ENCODE results near the gene HMOX2.

Gene HMOX2

DNA sequence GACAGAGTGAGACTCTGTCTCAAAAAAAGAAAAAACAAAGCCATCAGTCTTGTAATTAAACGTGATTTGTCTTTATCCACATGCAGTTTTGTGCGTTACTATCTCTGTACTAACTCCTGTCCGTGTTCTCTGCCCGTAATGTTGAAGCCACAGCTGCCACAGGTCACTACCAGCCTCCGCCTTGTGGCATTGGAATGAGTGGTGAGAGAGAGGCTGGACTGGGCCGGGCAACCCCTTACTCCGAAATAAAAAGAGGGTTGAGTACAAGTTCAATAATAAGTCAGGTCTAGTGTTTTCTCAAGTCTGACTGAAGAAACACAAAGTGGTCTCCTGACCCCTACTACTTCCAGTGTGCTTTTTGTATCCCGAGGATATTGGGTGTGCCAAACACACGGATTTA lies 45.2 kb upstream of the HMOX2 start:
- Histone ChIP-seq H3K4me2 (ENCODE audit: low read depth, low read length, poor library complexity, severe bottlenecking) (no peak overlapping the region), H2AFZ (ENCODE audit: low read depth, low read length, severe bottlenecking) (no peak overlapping the region), H3K9me2 (replicated peaks; ENCODE audit: insufficient read depth, low read length) (no peaks in the 10 kb centered on the region), H3K9me3 (ENCODE audit: insufficient read depth, low read length) (no peaks in the 10 kb centered on the region), H3K36me3 (ENCODE audit: low read length) (peaks cover 17% of the 10 kb centered on the region), H4K20me1 (ENCODE audit: low read depth, low read length) (no peaks in the 10 kb centered on the region), H3K79me2 (ENCODE audit: insufficient read depth, low read length) (peaks cover 81% of the 10 kb centered on the region), H3K9ac (ENCODE audit: low read length) (no peak overlapping the region), H3K27me3 (ENCODE audit: low read length) (no peaks in the 10 kb centered on the region), H3F3A (ENCODE audit: insufficient read depth) (no peaks in the 10 kb centered on the region), H3K27ac (ENCODE audit: low read depth, low read length) (no peak overlapping the region), H3K4me3 (ENCODE audit: insufficient read depth, low read length, poor library complexity, severe bottlenecking) (no peak overlapping the region)
- no peak for TF ChIP-seq EZH2phosphoT487 (conservative IDR thresholded peaks at IDR 0.05; ENCODE audit: low read length)
- TF ChIP-seq, protein P1, sequence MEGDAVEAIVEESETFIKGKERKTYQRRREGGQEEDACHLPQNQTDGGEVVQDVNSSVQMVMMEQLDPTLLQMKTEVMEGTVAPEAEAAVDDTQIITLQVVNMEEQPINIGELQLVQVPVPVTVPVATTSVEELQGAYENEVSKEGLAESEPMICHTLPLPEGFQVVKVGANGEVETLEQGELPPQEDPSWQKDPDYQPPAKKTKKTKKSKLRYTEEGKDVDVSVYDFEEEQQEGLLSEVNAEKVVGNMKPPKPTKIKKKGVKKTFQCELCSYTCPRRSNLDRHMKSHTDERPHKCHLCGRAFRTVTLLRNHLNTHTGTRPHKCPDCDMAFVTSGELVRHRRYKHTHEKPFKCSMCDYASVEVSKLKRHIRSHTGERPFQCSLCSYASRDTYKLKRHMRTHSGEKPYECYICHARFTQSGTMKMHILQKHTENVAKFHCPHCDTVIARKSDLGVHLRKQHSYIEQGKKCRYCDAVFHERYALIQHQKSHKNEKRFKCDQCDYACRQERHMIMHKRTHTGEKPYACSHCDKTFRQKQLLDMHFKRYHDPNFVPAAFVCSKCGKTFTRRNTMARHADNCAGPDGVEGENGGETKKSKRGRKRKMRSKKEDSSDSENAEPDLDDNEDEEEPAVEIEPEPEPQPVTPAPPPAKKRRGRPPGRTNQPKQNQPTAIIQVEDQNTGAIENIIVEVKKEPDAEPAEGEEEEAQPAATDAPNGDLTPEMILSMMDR (IDR thresholded peaks at IDR 0.05; ENCODE audit: insufficient read depth, low read length, poor library complexity, severe bottlenecking): no peak

DNA sequence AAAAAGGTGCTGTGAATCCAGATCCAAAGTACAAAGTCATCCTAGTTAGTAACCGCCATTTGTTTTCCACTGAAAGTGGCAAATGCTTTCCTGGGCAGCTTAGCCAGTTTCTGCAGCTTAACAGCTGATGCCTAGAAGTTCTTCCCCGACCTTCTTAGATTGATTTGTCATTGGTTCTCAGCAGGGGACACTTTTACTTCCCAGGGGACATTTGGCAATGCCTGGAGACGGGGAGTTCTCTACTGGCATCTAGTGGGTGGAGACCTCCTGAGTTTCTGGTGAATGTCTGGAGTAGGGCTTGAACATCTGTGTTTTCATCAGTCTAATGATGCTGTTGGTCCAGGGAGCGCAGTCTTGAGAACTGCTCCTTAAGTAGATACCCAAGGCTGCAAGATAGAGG lies 43.0 kb upstream of the HMOX2 start:
- Histone ChIP-seq H3F3A (ENCODE audit: insufficient read depth) (no peaks in the 10 kb centered on the region), H3K9me3 (ENCODE audit: insufficient read depth, low read length) (no peaks in the 10 kb centered on the region), H4K20me1 (ENCODE audit: low read depth, low read length) (no peaks in the 10 kb centered on the region), H2AFZ (ENCODE audit: low read depth, low read length, severe bottlenecking) (no peak overlapping the region), H3K9ac (ENCODE audit: low read length) (no peak overlapping the region), H3K27me3 (ENCODE audit: low read length) (no peaks in the 10 kb centered on the region), H3K36me3 (ENCODE audit: low read length) (peaks cover 23% of the 10 kb centered on the region), H3K79me2 (ENCODE audit: insufficient read depth, low read length) (peaks cover 61% of the 10 kb centered on the region), H3K27ac (ENCODE audit: low read depth, low read length) (no peak overlapping the region), H3K9me2 (replicated peaks; ENCODE audit: insufficient read depth, low read length) (no peaks in the 10 kb centered on the region), H3K4me3 (ENCODE audit: insufficient read depth, low read length, poor library complexity, severe bottlenecking) (no peak overlapping the region), H3K4me2 (ENCODE audit: low read depth, low read length, poor library complexity, severe bottlenecking) (no peak overlapping the region)
- TF ChIP-seq, protein P1 (IDR thresholded peaks at IDR 0.05; ENCODE audit: insufficient read depth, low read length, poor library complexity, severe bottlenecking): no peak

DNA sequence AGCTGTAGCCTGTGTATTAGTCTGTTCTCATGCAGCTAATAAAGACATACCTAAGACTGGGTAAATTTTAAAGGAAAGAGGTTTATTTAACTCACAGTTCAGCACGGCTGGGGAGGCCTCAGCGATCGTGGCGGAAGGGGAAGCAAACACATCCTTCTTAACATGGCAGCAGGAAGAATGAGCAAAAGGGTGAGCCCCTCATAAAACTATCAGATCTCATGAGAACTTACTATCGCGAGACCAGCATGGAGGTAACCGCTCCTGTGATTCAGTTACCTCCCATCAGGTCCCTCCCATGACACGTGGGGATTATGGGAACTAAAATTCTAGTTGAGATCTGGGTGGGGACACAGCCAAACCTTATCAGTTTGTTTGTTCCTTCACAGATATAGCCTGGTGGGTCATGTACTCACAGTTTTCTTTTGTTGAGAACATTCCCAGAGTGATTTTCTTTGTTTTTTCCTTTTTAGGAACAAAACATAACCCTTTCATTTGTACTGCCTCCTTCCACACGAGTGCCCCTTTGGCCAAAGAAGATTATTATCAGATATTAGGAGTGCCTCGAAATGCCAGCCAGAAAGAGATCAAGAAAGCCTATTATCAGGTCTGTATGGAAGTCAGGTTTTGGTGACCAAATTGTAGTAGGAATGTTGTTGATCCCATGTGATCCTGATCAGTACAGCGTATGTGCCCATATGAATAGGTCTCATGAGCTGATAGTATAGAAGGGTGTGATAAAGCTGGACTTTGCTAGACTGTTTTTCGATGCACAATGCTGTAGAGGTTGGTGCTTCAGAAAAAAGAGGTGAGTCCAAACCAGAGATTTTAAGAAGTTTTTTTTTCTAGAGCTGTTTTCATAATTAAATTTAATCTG lies 42.0 kb upstream of the HMOX2 start:
- H4K20me1 ChIP-seq (ENCODE audit: low read depth, low read length): no peaks in the 10 kb centered on the region
- no peaks in the 10 kb centered on the region for H3K9me3 ChIP-seq (ENCODE audit: insufficient read depth, low read length)
- no peak overlapping the region for H2AFZ ChIP-seq (ENCODE audit: low read depth, low read length, severe bottlenecking)
- H3K36me3 ChIP-seq (ENCODE audit: low read length): peaks cover 24% of the 10 kb centered on the region
- H3F3A ChIP-seq (ENCODE audit: insufficient read depth): no peaks in the 10 kb centered on the region
- H3K27me3 ChIP-seq (ENCODE audit: low read length): no peaks in the 10 kb centered on the region
- TF ChIP-seq, protein P1 (IDR thresholded peaks at IDR 0.05; ENCODE audit: insufficient read depth, low read length, poor library complexity, severe bottlenecking): no peak
- TF ChIP-seq EZH2phosphoT487 (conservative IDR thresholded peaks at IDR 0.05; ENCODE audit: low read length): no peak
- H3K9ac ChIP-seq (ENCODE audit: low read length): no peak overlapping the region
- no peak overlapping the region for H3K27ac ChIP-seq (ENCODE audit: low read depth, low read length)
- H3K4me2 ChIP-seq (ENCODE audit: low read depth, low read length, poor library complexity, severe bottlenecking): no peak overlapping the region
- H3K4me3 ChIP-seq (ENCODE audit: insufficient read depth, low read length, poor library complexity, severe bottlenecking): no peak overlapping the region
- H3K79me2 ChIP-seq (ENCODE audit: insufficient read depth, low read length): peaks cover 51% of the 10 kb centered on the region
- H3K9me2 ChIP-seq (replicated peaks; ENCODE audit: insufficient read depth, low read length): no peaks in the 10 kb centered on the region

Measured in SU-DHL-6 (cell line).